Measurements from ENCODE around the gene WWOX. TPM values are rescaled to one million over a fixed set of nuclear protein-coding genes. Genes with fewer than 3 reads are reported as not detected.

Gene WWOX
- total and polyA plus RNA-seq, 2 of the 13 experiments (the other 11 are each of a cell fraction or from before 2014, with no cell fraction given), result 9.1 to 37.4 TPM

- TF ChIP-seq NFAT5 (CRISPR knock-in tag; IDR thresholded peaks at IDR 0.05) (no peak), CEBPG (CRISPR knock-in tag; IDR thresholded peaks at IDR 0.05) (peak; percentile 52), ZEB1 (IDR thresholded peaks at IDR 0.05; ENCODE audit: insufficient replicate concordance, low read depth) (no peak), LBX2 (CRISPR knock-in tag; IDR thresholded peaks at IDR 0.05; ENCODE audit: borderline replicate concordance) (no peak), ZNF331 (CRISPR knock-in tag; IDR thresholded peaks at IDR 0.05) (peak; percentile 41; the same call in 1 of the 2 replicates), FLYWCH1 (CRISPR knock-in tag; IDR thresholded peaks at IDR 0.05) (no peak), ZBTB20 (CRISPR knock-in tag; IDR thresholded peaks at IDR 0.05; ENCODE audit: borderline replicate concordance, low read depth) (no peak), ZC3H13 (CRISPR knock-in tag; IDR thresholded peaks at IDR 0.05) (no peak), GMEB1 (CRISPR knock-in tag; IDR thresholded peaks at IDR 0.05; ENCODE audit: borderline replicate concordance) (no peak), HDAC1 (CRISPR knock-in tag; IDR thresholded peaks at IDR 0.05) (peak; percentile 58; the same call in 1 of the 2 replicates), ZNF292 (CRISPR knock-in tag; IDR thresholded peaks at IDR 0.05; ENCODE audit: borderline replicate concordance, low read depth) (peak; percentile 71; the same call in 1 of the 2 replicates), TARDBP (CRISPR knock-in tag; IDR thresholded peaks at IDR 0.05) (peak; percentile 66; the same call in 1 of the 2 replicates), MEF2D (CRISPR knock-in tag; IDR thresholded peaks at IDR 0.05) (0 out of 2 replicates have a peak, but pooled peaks have one; percentile 44), CSRNP2 (CRISPR knock-in tag; conservative IDR thresholded peaks at IDR 0.05; ENCODE audit: low read depth) (no peak), DZIP1 (CRISPR knock-in tag; IDR thresholded peaks at IDR 0.05) (no peak), ZBTB34 (CRISPR knock-in tag; IDR thresholded peaks at IDR 0.05) (peak; percentile 37; the same call in 1 of the 2 replicates)
Observed at GRCh38 chr16:78133919-78134318, 34.5 kb downstream of the WWOX start (continued).
